Heart right ventricle (tissue), 16 donors: ENCODE data around the gene LGR6. TPM values are rescaled to one million over a fixed set of nuclear protein-coding genes. Genes with fewer than 3 reads are reported as not detected.

Source experiments
- ATAC-seq, 8 donors: fragments of 200-7000 bp; cut with Tn5 transposase; one replicate each; pipeline ENCODE4 v1.9.1; 2020; ENCODE audit warnings: mild to moderate bottlenecking in 8 of 8, moderate library complexity in 8 of 8, moderate number of reproducible peaks in 1 of 8
- DNase-seq, 2 donors: peaks; one replicate each; pipeline ENCODE4 v3.0.0-alpha.2; 2020
- H3K27ac ChIP-seq, 10 donors: fragments of 200-600 bp; sonication (generic) in 2 of 10; one replicate each; pipeline versions ENCODE4 v1.5.0 to v1.8.0; 2020 to 2022; ENCODE audit warnings: mild to moderate bottlenecking in 3 of 10
- H3K27me3 ChIP-seq, 7 donors: fragments of 200-600 bp; one replicate each; pipeline ENCODE4 v1.8.0; 2021 to 2022; ENCODE audit warnings: mild to moderate bottlenecking in 2 of 7
- H3K36me3 ChIP-seq, 9 donors: fragments of 200-600 bp; sonication (generic) in 1 of 9; one replicate each; pipeline versions ENCODE4 v1.5.0 to v1.8.0; 2020 to 2022; ENCODE audit warnings: mild to moderate bottlenecking in 2 of 9
- H3K4me1 ChIP-seq, 9 donors: fragments of 200-600 bp; sonication (generic) in 1 of 9; one replicate each; pipeline versions ENCODE4 v1.5.0 to v1.8.0; 2020 to 2022; ENCODE audit warnings: mild to moderate bottlenecking in 4 of 9
- H3K4me3 ChIP-seq, 10 donors: fragments of 200-600 bp; sonication (generic) in 2 of 10; one replicate each; pipeline versions ENCODE4 v1.5.0 to v1.8.0; 2020 to 2022; ENCODE audit warnings: mild to moderate bottlenecking in 7 of 10, moderate library complexity in 2 of 10
- H3K9me3 ChIP-seq, 11 donors: fragments of 200-600 bp in 10 of 11; sonication (generic) in 2 of 11; one replicate each; pipeline versions ENCODE4 v1.5.0 to v1.8.0; 2013 to 2022; ENCODE audit warnings: mild to moderate bottlenecking in 2 of 11, control low read depth in 1 of 11, moderate library complexity in 1 of 11
- WGBS, 2 donors: extraction: QIAGEN DNeasy Blood & Tissue Kit; methylation state at CpG; one replicate each; pipeline ENCODE4 v1.1.7; 2013; ENCODE audit warnings: inconsistent platforms in 1 of 2; 5-methylcytosine and 5-hydroxymethylcytosine counted together
- intact Hi-C, 10 donors: fragments of 100-400 bp; cut with DNase I; formaldehyde crosslinking; loops; one replicate each; pipeline versions ENCODE4 v1.11.1 to v1.14.2; 2022
- polyA plus RNA-seq, 2 donors: library from polyadenylated mRNA; stranded (reverse); fragments of 200-250 nt; gene quantifications; one replicate each; pipeline ENCODE4 v1.2.3, GENCODE V29; 2013
- total RNA-seq, 10 donors: library from RNA; stranded (reverse); fragmentation: NEBNext Ultra II Directional in 3 of 10; extraction: Animal tissue kit (Norgen Biotek cat#: 25700) in 3 of 10; gene quantifications; one replicate each; pipeline versions ENCODE4 v1.2.1 to v1.2.4, GENCODE V29; 2021 to 2023
- TF ChIP-seq, protein P1 (sequence below), 9 donors: fragments of 200-600 bp; sonication (generic) in 2 of 9; IDR thresholded peaks; one replicate each; pipeline versions ENCODE4 v1.5.0 to v1.8.0; 2021 to 2022; ENCODE audit warnings: antibody characterized with exemption in 9 of 9, mild to moderate bottlenecking in 5 of 9, moderate library complexity in 1 of 9
- donor health status: Arrhythmogenic right ventricular cardiomyopathy.
- donor health status: ischemic (EF 13 %, LVEDD 7.1; RV severe dilation, severe dysfunction).
- donor health status: healthy with polysubstance abuse.
- donor health status: DM: no; HTN: yes; CAD: no.
- donor health status: DM: no; HTN: no; CAD: no.
- donor health status: ischemic (EF 25% LVEDD 6.9; RV normal size, moderate dysfunction).
- donor health status: ischemic (EF 25% LVEDD 5.7; RV mildly dilated, moderate dysfunction).
- donor health status: healthy.
- donor health status: DM: yes; HTN: yes; CAD: no.
- donor health status: Ischemic cardiomyopathy.
- donor health status: ischemic (EF 35%, LVEDD 5.7; RV mildly dilated, moderate dysfunction).
- donor health status: nonischemic (EF 11% LVEDD 7.7; RV severe dilation, severe dysfunction).
- donor health status: DM: yes; HTN: yes; CAD: no.
- donor health status: PGD.
- donor health status: ischemic (EF 29% LVEDD 5.4; RV normal size, mild dysfunction).
- donor health status: nonischemic (EF 23%, LVEDD 6.1; RV moderate dilation, normal function).

LGR6 gene
- total and polyA plus RNA-seq, 12 donors = 0.19 to 13.5 (median 2.2) TPM

DNA sequence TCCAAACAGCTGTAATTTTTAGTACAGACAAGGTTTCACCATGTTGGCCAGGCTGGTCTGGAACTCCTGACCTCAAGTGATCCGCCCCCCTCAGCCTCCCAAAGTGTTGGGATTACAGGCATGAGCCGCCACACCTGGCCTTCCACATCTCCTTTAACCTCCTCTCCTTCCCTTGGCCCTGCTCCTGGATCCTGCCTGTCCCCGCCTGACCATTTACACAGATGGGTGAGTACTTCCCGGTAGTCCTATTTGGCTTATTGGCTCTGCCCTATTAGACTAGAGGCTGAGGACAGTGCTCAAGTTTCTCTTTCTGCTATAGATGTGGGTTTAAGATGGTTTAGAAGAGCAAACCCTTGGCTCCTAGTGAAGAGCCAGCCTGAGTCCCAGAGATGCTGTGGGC lies 40.3 kb upstream of the LGR6 start:
- ATAC-seq (no peak), DNase-seq (no peak)
- TF ChIP-seq, protein P1, sequence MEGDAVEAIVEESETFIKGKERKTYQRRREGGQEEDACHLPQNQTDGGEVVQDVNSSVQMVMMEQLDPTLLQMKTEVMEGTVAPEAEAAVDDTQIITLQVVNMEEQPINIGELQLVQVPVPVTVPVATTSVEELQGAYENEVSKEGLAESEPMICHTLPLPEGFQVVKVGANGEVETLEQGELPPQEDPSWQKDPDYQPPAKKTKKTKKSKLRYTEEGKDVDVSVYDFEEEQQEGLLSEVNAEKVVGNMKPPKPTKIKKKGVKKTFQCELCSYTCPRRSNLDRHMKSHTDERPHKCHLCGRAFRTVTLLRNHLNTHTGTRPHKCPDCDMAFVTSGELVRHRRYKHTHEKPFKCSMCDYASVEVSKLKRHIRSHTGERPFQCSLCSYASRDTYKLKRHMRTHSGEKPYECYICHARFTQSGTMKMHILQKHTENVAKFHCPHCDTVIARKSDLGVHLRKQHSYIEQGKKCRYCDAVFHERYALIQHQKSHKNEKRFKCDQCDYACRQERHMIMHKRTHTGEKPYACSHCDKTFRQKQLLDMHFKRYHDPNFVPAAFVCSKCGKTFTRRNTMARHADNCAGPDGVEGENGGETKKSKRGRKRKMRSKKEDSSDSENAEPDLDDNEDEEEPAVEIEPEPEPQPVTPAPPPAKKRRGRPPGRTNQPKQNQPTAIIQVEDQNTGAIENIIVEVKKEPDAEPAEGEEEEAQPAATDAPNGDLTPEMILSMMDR (IDR thresholded peaks at IDR 0.05) = no peak

DNA sequence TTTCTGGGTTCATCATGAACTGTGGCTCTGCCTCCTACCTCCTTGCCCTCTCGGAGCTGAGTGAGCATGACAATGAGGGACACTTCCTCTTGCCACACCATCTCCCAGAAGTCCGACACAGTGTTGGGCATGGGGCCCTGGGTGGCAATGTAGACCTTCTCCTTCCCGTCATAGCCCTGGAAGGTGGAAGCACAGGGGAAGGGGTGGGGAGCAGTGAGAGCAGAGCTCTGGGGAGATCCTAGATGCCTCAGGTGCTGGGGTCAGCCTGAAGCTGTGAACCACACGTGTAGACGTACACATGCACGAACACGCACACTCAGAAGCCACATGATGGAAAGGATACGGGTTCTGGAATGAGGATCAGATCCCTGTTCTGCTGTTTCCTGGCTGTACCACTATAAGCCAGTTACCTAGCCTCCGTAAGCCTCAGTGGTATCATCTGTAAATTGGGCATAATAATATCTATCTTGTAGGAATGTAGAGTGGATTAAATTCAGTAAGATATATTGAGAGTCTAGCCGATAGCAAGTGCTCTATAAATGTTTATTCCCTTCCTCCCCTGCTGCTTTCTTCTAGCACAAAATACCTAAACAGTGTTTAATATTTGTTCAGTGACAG lies 39.3 kb upstream of the LGR6 start:
- ATAC-seq (no peak), DNase-seq (no peak)
- intact Hi-C loops = no loop called here
- H3K4me3 ChIP-seq = no peak overlapping the region
- no peak overlapping the region for H3K27ac ChIP-seq
- WGBS, 2 donors = 91 to 92% methylated on average over 10 of the region's 10 CpGs
- no peaks in the 10 kb centered on the region for H3K27me3 ChIP-seq
- H3K36me3 ChIP-seq = peaks cover 0 to 42% (median 0%) of the 10 kb centered on the region in 9 donors
- peaks cover 0 to 16% (median 6%) of the 10 kb centered on the region in 9 donors for H3K4me1 ChIP-seq
- TF ChIP-seq, protein P1 (IDR thresholded peaks at IDR 0.05) = no peak
- no peaks in the 10 kb centered on the region for H3K9me3 ChIP-seq

More for the DNA sequence above, 40.3 kb upstream of the LGR6 start:
- WGBS, 2 donors = 92 to 98% methylated on average over 4 of the region's 4 CpGs
- no peak overlapping the region for H3K27ac ChIP-seq
- H3K36me3 ChIP-seq = peaks cover 0 to 45% (median 0%) of the 10 kb centered on the region in 9 donors
- H3K4me1 ChIP-seq = peaks cover 0 to 13% (median 6%) of the 10 kb centered on the region in 9 donors
- no peaks in the 10 kb centered on the region for H3K9me3 ChIP-seq
- no peak overlapping the region for H3K4me3 ChIP-seq
- H3K27me3 ChIP-seq = no peaks in the 10 kb centered on the region
- intact Hi-C loops = no loop called here

DNA sequence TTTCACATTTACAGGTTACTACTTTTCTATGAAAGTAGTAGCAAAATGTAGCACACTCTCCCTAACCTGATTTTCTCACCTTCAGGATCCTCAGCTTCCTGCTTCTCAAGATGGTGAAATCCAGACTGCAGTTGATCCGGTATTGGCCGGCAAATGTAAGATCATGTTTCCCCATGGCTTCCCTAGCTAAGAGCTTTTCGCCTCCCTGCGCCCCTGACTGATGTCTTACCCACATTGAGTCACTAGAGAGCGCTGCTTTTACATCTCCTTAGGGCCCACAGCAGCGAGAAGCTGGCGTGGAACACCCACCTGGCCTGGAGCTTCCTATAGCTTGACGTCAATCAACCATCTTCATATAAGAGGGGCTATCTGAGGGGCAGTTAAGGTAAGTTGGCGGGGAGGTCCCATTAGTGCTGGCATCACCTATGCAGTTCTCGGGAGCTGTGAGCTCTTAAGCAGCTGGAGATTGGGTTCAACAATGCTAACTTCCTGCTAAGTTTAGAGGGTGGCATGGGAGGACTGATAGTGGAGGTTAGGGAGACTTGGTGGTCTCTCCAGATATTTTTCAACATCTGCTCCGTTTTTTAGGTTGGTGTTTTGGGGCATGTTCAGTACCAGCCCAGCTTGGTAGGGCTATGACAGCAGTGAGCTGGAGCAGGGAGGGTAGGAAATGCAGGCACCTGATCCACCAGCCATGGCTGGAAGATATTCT lies 38.7 kb upstream of the LGR6 start:
- Histone ChIP-seq H3K27me3 (no peaks in the 10 kb centered on the region), H3K4me1 (peaks cover 0 to 23% (median 6%) of the 10 kb centered on the region in 9 donors), H3K9me3 (no peaks in the 10 kb centered on the region), H3K36me3 (peaks cover 0 to 41% (median 0%) of the 10 kb centered on the region in 9 donors), H3K27ac (no peak overlapping the region), H3K4me3 (no peak overlapping the region)
- intact Hi-C loops = no loop called here
- DNase-seq (no peak), ATAC-seq (peak in 5 of 8 donors; percentile 43 to 55 (median 46))
- WGBS, 2 donors = 36% methylated on average over 11 of the region's 11 CpGs
- TF ChIP-seq, protein P1 (IDR thresholded peaks at IDR 0.05) = peak in 6 of 9 donors; percentile 28 to 54 (median 44)

DNA sequence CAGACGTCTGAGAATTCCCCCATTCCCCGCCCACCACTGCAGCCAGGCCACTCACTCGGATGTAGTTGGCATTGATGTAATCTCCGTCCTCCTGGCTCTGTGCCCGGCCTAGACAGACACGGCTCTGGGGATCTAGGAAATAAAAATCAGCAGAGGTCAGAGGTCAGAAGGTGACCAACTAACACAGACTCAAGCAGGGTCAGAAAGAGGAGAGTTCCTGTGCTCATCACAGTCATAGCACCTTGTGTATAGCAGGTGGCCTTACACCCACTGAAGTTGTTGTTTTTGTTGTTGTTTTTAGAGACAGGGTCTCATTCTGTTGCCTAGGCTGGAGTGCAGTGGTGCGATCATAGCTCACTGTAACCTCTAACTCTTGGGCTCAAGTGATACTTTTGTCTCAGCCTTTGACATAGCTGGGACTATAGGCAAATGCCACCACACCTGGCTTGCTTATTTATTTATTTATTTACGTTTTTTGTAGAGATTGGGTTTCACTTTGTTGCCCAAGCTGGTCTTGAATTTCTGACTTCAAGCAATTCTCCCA lies 38.0 kb upstream of the LGR6 start:
- intact Hi-C loops = no loop called here
- TF ChIP-seq, protein P1 (IDR thresholded peaks at IDR 0.05) = no peak
- Histone ChIP-seq H3K27me3 (no peaks in the 10 kb centered on the region), H3K4me3 (no peak overlapping the region), H3K4me1 (peaks cover 0 to 26% (median 6%) of the 10 kb centered on the region in 9 donors), H3K9me3 (no peaks in the 10 kb centered on the region), H3K36me3 (peaks cover 0 to 35% (median 0%) of the 10 kb centered on the region in 9 donors), H3K27ac (no peak overlapping the region)
- WGBS, 2 donors = 30 to 33% methylated on average over 8 of the region's 8 CpGs
- no peak for DNase-seq
- ATAC-seq = peak in 1 of 8 donors; percentile 29
